HAP-1 (cell line): ENCODE results near the gene SLC6A18.
"Not testable (repeated sequence)": the region's sequence is repeated elsewhere in the genome, so short reads cannot be mapped to it uniquely, and the experiment has no call there.

ENCODE experiments used
- DNase-seq, 2 experiments: peaks; one replicate each; pipeline ENCODE4 v3.0.0-alpha.2; 2016 to 2020; ENCODE audit warnings: low spot score in 2 of 2
- H3K27me3 ChIP-seq: fragments of 250-450 bp; sonication (Bioruptor Pico); 2 replicates; pipeline ENCODE4 v1.5.1; 2020; ENCODE audit warnings: low read depth, mild to moderate bottlenecking, moderate library complexity
- H3K36me3 ChIP-seq: fragments of 250-450 bp; sonication (Bioruptor Pico); replicated peaks from 2 replicates; pipeline ENCODE4 v1.5.1; 2020; ENCODE audit warnings: mild to moderate bottlenecking
- H3K4me1 ChIP-seq: fragments of 250-450 bp; sonication (Bioruptor Pico); 2 replicates; pipeline ENCODE4 v1.5.1; 2020; ENCODE audit warnings: mild to moderate bottlenecking
- H3K4me3 ChIP-seq: fragments of 250-450 bp; sonication (Bioruptor Pico); 2 replicates; pipeline ENCODE4 v1.5.1; 2020; ENCODE audit warnings: mild to moderate bottlenecking, moderate library complexity
- H3K9me3 ChIP-seq: fragments of 250-450 bp; sonication (Bioruptor Pico); 2 replicates; pipeline ENCODE4 v1.5.1; 2020; ENCODE audit warnings: mild to moderate bottlenecking, moderate library complexity
- in situ Hi-C: fragments of 300-500 bp; cut with MboI; formaldehyde crosslinking; loops from 3 replicates; pipeline ENCODE4 v1.14.3; 2020; ENCODE audit warnings: low sequenced_read_pairs, inconsistent platforms, mixed read lengths

The SLC6A18 gene

DNA sequence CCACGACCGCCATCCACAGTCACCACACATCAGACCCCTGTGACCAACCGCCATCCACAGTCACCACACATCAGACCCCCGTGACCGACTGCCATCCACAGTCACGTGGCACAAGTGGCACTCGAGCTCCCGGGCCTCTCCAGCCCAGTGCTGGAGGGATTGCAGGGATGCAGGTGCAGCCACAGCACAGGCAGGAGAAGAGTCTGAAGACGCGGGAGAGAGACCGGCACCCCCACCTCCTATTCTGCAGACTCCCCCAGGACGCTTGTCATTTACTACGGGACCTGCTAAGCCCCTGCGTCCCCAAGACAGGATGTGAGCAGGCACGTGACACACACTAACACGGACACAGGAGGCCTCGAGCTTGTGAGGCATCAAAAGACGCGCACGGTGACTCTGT is 48.6 kb downstream of the SLC6A18 start:
- H3K36me3 ChIP-seq = peaks cover 13% of the 10 kb centered on the region
- no peaks in the 10 kb centered on the region for H3K9me3 ChIP-seq
- H3K4me1 ChIP-seq = no peaks in the 10 kb centered on the region
- no peak for DNase-seq
- H3K27me3 ChIP-seq = no peaks in the 10 kb centered on the region
- no peak overlapping the region for H3K4me3 ChIP-seq
- in situ Hi-C loops = no loop called here

DNA sequence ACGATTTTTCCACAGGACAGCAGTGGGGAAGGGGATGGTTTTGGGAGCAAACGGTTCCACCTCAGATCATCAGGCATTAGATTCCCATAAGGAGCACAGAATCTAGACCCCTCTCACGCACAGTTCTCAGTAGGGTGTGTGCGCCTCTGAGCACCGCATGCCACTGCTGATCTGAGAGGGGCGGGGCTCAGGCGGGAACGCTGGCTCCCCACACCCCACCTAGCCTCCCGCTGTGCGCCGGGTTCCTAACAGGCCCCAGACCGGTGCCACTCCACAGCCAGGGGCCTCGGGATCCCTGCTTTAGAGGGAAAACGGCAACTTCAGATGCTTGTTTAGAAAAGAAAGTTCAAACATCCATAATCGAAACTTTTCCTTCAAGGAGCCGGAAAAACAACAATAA is 49.3 kb downstream of the SLC6A18 start:
- no peak overlapping the region for H3K4me3 ChIP-seq
- no peak for DNase-seq
- no peaks in the 10 kb centered on the region for H3K27me3 ChIP-seq
- H3K9me3 ChIP-seq = no peaks in the 10 kb centered on the region
- peaks cover 19% of the 10 kb centered on the region for H3K36me3 ChIP-seq
- in situ Hi-C loops = no loop called here
- no peaks in the 10 kb centered on the region for H3K4me1 ChIP-seq

DNA sequence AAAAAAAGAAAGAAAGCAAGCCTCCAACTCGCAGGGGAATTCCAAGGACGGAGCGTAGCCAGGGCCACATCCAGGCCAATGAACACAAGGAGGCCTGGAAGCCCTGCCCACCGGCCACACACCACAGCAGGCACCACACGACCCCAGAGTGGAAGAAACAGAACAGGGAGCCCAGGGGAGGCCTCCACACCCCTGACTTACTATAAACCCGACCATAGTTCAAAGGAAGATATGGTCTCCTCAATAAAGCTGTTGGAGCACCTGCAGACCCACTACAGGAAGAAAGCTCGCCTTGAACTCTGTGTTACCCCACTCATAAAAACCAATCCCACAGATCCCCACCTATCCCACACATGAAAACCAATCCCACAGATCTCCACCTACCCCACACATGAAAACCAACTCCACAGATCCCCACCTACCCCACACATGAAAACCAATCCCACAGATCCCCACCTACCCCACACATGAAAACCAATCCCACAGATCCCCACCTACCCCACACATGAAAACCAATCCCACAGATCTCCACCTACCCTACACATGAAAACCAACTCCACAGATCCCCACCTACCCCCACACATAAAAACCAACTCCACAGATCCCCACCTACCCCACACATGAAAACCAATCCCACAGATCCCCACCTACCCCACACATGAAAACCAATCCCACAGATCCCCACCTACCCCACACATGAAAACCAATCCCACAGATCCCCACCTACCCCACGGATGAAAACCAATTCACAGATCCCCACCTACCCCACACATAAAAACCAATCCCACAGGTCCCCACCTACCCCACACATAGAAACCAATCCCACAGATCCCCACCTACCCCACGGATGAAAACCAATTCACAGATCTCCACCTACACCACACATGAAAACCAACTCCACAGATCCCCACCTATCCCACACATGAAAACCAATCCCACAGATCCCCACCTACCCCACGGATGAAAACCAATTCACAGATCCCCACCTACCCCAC is 50.5 kb downstream of the SLC6A18 start:
- DNase-seq, H3K4me3 ChIP-seq, in situ Hi-C loops, H3K4me1 ChIP-seq, H3K27me3 ChIP-seq, H3K9me3 ChIP-seq: not testable (repeated sequence)
- peaks cover 25% of the 10 kb centered on the region for H3K36me3 ChIP-seq

DNA sequence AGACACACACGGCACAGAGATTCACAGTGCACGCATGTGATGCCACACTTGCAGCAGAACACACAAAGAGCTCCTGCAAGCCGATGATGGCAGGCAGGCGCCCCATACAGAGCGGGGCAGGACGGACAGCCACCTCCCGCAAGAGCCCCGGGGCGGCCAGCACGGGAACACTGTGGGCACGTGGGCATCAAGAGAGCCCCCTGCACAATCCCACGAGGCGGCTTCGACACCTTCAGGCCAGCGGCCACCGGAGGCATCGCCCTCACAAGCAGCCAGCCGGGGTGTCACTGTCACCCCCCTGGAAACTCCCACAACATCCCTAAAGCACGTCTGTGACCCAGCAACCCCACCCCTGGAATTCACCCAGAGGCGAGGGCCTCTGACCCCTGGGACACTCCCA is 51.7 kb downstream of the SLC6A18 start:
- H3K36me3 ChIP-seq = peaks cover 25% of the 10 kb centered on the region
- no peaks in the 10 kb centered on the region for H3K4me1 ChIP-seq
- no peaks in the 10 kb centered on the region for H3K27me3 ChIP-seq
- no peaks in the 10 kb centered on the region for H3K9me3 ChIP-seq
- no peak for DNase-seq
- in situ Hi-C loops = no loop called here
- no peak overlapping the region for H3K4me3 ChIP-seq

DNA sequence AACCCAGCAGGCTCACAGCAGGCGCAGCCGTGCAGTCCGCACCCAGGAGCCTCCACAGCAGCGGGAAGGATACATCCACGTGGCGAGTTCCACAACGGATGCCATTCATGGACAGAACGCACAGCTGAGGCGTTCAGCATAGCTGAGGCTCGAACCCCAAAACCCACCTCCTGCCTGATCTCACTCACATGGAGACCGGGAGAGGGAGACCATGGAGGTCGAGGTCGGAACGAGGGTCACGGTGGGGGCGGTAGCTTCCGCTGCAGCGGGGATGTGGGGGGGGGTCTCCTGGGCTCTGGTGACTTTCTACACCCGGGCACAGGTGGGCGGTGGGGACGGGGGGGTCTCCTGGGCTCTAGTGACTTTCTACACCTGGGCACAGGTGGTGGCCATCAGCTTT is 52.1 kb downstream of the SLC6A18 start:
- Histone ChIP-seq H3K4me3 (no peak overlapping the region), H3K4me1 (no peaks in the 10 kb centered on the region), H3K36me3 (peaks cover 25% of the 10 kb centered on the region), H3K27me3 (no peaks in the 10 kb centered on the region), H3K9me3 (no peaks in the 10 kb centered on the region)
- in situ Hi-C loops = no loop called here
- DNase-seq = no peak

DNA sequence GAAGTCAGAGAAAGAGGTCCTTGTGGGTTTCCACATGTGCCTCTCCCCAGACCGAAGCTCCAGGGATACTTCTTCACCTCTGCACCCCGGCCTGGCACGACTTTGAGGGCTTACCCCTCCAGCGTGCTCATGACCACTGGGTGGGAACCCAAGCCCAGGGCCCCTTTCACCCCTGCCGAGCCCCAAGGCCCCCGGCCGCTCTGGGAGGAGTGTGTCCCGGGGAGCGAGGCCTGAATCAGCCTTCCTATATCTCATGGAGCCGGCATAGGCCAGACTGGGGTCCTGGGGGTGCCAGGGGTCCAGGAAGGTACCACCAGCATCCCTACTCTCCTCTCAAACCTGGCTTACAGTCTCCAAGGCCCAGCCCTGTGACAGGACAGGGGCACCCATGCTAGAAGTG is 52.6 kb downstream of the SLC6A18 start:
- Histone ChIP-seq H3K27me3 (no peaks in the 10 kb centered on the region), H3K36me3 (peaks cover 25% of the 10 kb centered on the region), H3K4me3 (no peak overlapping the region), H3K9me3 (no peaks in the 10 kb centered on the region), H3K4me1 (no peaks in the 10 kb centered on the region)
- DNase-seq = no peak
- in situ Hi-C loops = no loop called here

DNA sequence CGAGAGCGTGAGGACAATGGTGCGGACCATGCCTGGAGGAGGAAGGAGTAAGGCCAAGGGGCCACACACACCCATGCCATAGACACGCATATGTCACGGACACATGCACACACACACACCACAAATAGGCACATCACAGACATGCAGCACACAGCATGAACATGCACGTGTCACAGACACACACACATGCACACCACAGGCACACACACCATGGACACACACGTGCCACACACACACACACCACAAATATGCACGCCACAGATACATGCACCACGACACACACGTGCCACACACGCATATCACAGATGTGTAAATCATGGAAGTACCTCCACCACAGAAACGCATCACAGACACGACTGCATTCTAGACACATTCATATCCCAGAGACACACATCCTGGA is 53.0 kb downstream of the SLC6A18 start:
- in situ Hi-C loops = no loop called here
- Histone ChIP-seq H3K4me3 (no peak overlapping the region), H3K4me1 (no peaks in the 10 kb centered on the region), H3K9me3 (no peaks in the 10 kb centered on the region), H3K36me3 (peaks cover 25% of the 10 kb centered on the region), H3K27me3 (no peaks in the 10 kb centered on the region)
- no peak for DNase-seq

DNA sequence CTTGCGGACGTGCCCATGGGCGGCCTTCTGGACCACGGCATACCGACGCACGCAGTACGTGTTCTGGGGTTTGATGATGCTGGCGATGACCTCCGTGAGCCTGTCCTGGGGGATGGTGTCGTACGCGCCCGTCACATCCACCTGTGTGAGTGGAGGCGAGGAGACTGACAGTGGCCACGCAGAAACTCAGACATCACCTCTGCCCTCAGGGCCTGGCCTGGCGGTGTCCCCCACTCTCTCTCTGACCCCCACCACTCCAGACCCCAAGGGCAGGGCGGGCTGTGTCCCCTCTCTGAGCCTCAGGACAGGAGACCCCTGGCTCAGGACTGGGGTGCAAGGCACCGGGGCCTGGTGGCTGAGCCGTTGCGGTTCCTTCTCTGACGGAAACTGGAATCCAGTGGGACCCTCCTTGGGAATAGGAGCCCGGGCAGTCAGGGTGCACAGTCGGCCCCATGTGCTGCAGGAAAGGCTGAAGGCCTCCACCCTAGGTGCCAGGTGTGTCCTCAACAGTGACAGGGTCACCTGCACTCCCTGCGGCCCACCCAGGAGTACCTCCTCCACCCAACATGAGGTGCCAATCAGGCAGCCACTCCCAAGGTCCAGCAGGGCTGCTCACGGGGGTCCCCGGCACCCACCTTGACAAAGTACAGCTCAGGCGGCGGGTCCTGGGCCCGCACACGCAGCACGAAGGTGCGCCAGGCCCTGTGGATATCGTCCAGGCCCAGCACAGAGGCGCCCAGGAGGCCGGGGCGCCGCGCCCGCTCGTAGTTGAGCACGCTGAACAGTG is 53.7 kb downstream of the SLC6A18 start:
- H3K36me3 ChIP-seq = peaks cover 25% of the 10 kb centered on the region
- H3K4me3 ChIP-seq = no peak overlapping the region
- in situ Hi-C loops = no loop called here

DNA sequence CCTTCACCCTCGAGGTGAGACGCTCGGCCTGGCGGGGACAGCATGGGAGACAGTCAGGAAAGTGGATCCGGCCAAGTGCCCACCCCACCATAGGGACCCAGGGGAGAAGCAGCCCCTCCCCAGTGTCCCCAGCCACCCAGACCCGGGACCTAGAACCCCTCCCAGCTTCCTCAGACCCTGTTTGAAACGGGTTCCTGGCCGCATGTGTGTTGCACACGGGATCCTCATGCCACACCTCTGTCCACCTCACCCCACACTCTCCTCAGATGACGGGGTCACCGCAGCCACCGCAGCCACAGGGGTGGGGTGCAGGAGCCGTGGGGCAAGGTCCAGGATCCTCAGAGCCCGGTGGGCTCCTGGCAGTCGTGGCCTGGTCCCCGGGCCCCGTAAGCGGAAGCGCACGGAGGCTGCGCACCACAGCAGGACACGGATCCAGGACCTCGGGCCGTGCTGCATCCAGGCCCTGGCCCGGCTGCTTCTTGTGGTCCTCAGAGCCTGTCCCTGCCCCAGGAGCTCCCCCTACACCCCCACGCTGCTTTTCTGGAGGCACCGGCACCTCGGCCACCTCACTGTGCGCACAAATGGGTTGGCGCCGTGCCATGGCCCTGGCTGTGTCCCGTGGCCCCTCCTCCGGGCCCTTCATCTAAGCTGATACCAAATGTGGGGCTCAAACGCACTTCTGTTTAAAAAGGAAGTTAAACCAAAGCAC is 54.4 kb downstream of the SLC6A18 start:
- Histone ChIP-seq H3K4me1 (no peaks in the 10 kb centered on the region), H3K36me3 (peaks cover 25% of the 10 kb centered on the region), H3K9me3 (no peaks in the 10 kb centered on the region), H3K4me3 (no peak overlapping the region), H3K27me3 (no peaks in the 10 kb centered on the region)
- DNase-seq = no peak
- in situ Hi-C loops = no loop called here

More for the DNA sequence above, 53.7 kb downstream of the SLC6A18 start:
- Histone ChIP-seq H3K9me3 (no peaks in the 10 kb centered on the region), H3K27me3 (no peaks in the 10 kb centered on the region), H3K4me1 (no peaks in the 10 kb centered on the region)
- no peak for DNase-seq

DNA sequence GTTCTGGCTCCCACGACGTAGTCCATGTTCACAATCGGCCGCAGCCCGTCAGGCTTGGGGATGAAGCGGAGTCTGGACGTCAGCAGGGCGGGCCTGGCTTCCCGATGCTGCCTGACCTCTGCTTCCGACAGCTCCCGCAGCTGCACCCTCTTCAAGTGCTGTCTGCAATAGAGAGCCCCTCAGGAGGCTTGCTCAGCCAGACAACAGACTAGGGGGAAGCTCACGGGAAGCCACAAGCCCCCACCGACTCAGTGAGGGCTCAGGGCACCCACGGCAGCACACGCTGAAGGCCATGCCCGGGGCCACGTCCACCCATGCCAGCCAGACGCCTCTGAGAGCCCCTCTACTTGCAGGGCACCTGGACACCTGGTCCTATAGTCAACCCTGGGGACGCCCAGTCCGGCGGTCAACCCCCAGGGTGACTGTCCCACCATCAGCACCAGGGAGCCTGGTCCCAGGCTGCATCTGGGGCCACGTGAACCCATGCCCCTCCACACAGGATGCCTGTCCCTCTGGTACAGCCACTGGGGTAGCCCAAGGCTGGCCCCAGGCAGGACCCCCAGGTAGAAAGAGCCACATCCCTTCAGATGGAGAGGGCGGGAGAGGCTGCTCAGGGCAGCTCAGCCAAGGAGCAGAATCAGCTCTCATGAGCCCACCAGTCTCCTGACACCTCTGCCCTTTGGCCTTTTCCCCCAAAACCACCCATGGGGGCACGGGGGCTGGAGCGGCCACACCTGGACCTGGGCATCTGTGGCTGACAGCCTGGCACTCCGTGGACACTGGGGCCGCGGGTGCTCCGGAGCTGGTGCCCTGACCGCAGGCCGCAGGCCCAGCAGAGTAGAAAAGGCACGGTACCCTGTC is 55.2 kb downstream of the SLC6A18 start:
- Histone ChIP-seq H3K9me3 (no peaks in the 10 kb centered on the region), H3K4me1 (no peaks in the 10 kb centered on the region), H3K36me3 (peaks cover 22% of the 10 kb centered on the region), H3K4me3 (no peak overlapping the region), H3K27me3 (no peaks in the 10 kb centered on the region)
- in situ Hi-C loops = no loop called here
- no peak for DNase-seq

DNA sequence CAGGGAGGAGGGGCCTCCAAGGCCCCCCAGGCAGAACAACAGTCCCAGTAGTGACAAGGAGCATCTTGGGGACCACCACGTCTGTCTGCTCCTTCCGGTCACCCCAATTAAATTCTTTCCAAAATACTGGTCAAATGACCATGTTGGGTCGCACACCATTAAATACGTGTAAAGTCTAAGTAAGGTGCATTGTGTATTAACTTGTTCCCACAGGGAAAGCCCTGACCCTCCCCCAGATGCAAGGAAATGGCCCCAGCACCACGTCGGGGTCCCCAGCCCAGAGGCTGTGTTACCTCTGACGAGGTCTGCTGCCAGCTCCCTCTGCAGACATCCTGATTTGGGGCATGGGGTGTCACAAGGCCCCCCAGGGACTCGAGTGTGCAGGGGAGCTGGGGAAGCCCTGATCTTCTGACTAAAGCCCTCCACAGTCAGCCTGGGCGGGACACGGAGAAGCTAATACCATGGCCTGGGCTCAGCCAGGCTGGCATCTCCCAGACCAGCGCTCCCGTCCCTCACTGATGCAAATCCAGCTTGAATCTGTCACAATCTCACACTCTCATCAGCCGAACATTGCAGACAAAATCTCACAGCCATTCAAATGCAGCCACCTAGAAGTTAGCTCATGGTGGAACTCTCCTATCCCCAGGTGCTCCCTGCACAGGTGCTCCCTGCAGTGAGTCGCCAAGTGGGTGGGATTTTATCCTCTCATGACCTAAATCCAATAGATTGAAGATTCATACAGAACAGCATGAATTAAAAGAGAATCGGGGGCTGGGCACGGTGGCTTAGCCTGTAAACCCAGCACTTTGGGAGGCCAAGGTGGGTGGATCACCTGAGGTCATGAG is 56.1 kb downstream of the SLC6A18 start:
- Histone ChIP-seq H3K4me1 (no peaks in the 10 kb centered on the region), H3K27me3 (no peaks in the 10 kb centered on the region), H3K36me3 (peaks cover 22% of the 10 kb centered on the region), H3K4me3 (no peak overlapping the region), H3K9me3 (no peaks in the 10 kb centered on the region)
- DNase-seq = no peak
- in situ Hi-C loops = no loop called here

DNA sequence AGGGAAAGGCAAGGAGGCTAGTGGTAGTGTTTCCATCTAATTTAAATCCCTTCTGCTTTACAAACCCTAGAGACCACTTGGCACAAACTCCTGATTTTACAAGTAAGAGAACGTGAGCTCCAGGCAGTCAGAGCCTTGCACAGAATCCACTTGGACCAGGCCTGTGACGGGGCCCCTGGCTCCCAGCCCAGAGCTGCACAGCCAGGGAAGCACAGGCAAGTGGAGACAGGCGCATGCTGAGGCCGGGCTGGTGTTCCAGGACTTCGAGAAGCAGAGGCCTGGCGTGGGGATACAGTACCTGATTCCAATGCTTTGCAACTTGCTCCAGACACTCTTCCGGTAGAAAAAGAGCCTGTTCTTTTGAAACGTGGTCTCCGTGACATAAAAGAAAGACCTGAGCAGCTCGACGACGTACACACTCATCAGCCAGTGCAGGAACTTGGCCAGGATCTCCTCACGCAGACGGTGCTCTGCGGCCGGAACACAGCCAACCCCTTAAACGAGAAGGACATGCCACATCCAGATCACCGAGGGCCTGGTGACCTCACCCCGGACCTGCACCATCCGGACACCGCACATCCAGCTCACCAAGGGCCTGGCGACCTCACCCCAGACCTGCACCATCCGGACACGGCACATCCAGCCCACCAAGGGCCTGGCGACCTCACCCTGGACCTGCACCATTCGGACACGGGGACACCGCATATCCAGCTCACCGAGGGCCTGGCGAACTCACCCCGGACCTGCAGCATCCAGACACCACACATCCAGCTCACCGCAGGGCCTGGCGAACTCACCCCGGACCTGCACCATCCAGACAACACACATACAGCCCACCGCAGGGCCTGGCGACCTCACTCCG is 57.2 kb downstream of the SLC6A18 start:
- Histone ChIP-seq H3K9me3 (no peaks in the 10 kb centered on the region), H3K4me1 (no peaks in the 10 kb centered on the region), H3K4me3 (no peak overlapping the region), H3K27me3 (no peaks in the 10 kb centered on the region), H3K36me3 (peaks cover 22% of the 10 kb centered on the region)
- no peak for DNase-seq
- in situ Hi-C loops = no loop called here
